PC-3 (cell line): Measurements from ENCODE around the gene RAB31. TPM values are rescaled to one million over a fixed set of nuclear protein-coding genes. Genes with fewer than 3 reads are reported as not detected.

Experiments used
- ATAC-seq: fragments of 200-7000 bp; cut with Tn5 transposase; 2 replicates; pipeline ENCODE4 v1.9.1; 2020; ENCODE audit warnings: mild to moderate bottlenecking, moderate library complexity
- BruUV-seq: library from RNA; stranded (reverse); fragments of 400-500 nt; replicated peaks from 2 replicates; lab custom pipeline; 2021; lab: Mats Ljungman, UMichigan
- CTCF ChIA-PET: fragments of 300-600 bp; sonication (Branson Sonifier 250); formaldehyde crosslinking; loops from one replicate; lab custom pipeline; 2022; ENCODE audit warnings: antibody characterized with exemption; lab: Charles Lee
- POLR2A ChIA-PET: fragments of 300-600 bp; sonication (Branson Sonifier 250); formaldehyde crosslinking; loops from one replicate; lab custom pipeline; 2022; ENCODE audit warnings: antibody characterized with exemption; ENCODE audit not compliant: unreplicated experiment; lab: Charles Lee
- DNase-seq: peaks from one replicate; pipeline ENCODE4 v3.0.0-alpha.2; 2015
- H2AFZ ChIP-seq: fragments of 300-600 bp; sonication (generic); 2 replicates; pipeline ENCODE4 v1.6.0; 2016; ENCODE audit warnings: antibody characterized with exemption, low read length
- H3F3A ChIP-seq: fragments of 300-600 bp; sonication (generic); one replicate; pipeline ENCODE4 v1.6.0; 2017; ENCODE audit warnings: antibody characterized with exemption, low read length, control low read depth, mild to moderate bottlenecking; ENCODE audit not compliant: unreplicated experiment
- H3K27ac ChIP-seq: fragments of 300-600 bp; sonication (generic); 2 replicates; pipeline ENCODE4 v1.5.1; 2016; ENCODE audit warnings: mild to moderate bottlenecking, low read length
- H3K27me3 ChIP-seq: fragments of 300-600 bp; sonication (generic); 2 replicates; pipeline ENCODE4 v1.6.1; 2016; ENCODE audit warnings: low read length, mixed read lengths
- H3K36me3 ChIP-seq: fragments of 300-600 bp; sonication (generic); 2 replicates; pipeline ENCODE4 v1.6.1; 2016; ENCODE audit warnings: low read depth, mixed run types, low read length, mixed read lengths
- H3K4me1 ChIP-seq: fragments of 300-600 bp; sonication (generic); 2 replicates; pipeline ENCODE4 v1.5.1; 2016; ENCODE audit warnings: low read length; ENCODE audit not compliant: insufficient read depth
- H3K4me2 ChIP-seq: fragments of 300-600 bp; sonication (generic); 2 replicates; pipeline ENCODE4 v1.6.0; 2016; ENCODE audit warnings: low read length
- H3K4me3 ChIP-seq: fragments of 300-600 bp; sonication (generic); 2 replicates; pipeline ENCODE4 v1.5.1; 2016; ENCODE audit warnings: mild to moderate bottlenecking, low read length, mixed read lengths
- H3K79me2 ChIP-seq: fragments of 300-600 bp; sonication (generic); 2 replicates; pipeline ENCODE4 v1.6.1; 2017; ENCODE audit warnings: low read length, mixed read lengths
- H3K9ac ChIP-seq: fragments of 300-600 bp; sonication (generic); 2 replicates; pipeline ENCODE4 v1.6.0; 2016; ENCODE audit warnings: mild to moderate bottlenecking, low read length
- H3K9me2 ChIP-seq: fragments of 300-600 bp; sonication (generic); replicated peaks from 2 replicates; pipeline ENCODE4 v1.6.1; 2016; ENCODE audit warnings: mixed run types, low read length, mixed read lengths
- H3K9me3 ChIP-seq: fragments of 300-600 bp; sonication (generic); 2 replicates; pipeline ENCODE4 v1.6.1; 2016; ENCODE audit warnings: low read length, mixed read lengths
- H4K20me1 ChIP-seq: fragments of 300-600 bp; sonication (generic); 2 replicates; pipeline ENCODE4 v1.6.1; 2016; ENCODE audit warnings: low read length, mixed read lengths
- CTCF ChIP-seq: fragments of 300-600 bp; sonication (generic); conservative IDR thresholded peaks from 2 replicates; pipeline ENCODE4 v1.5.1; 2017; ENCODE audit warnings: antibody characterized with exemption, low read depth, mild to moderate bottlenecking, low read length
- EZH2 ChIP-seq: fragments of 300-600 bp; sonication (generic); IDR thresholded peaks from one replicate; pipeline ENCODE4 v1.6.1; 2017; ENCODE audit warnings: antibody characterized with exemption, mild to moderate bottlenecking, low read length; ENCODE audit not compliant: unreplicated experiment
- EZH2phosphoT487 ChIP-seq: fragments of 300-600 bp; sonication (generic); IDR thresholded peaks from 2 replicates; pipeline ENCODE4 v1.6.1; 2018; ENCODE audit warnings: mild to moderate bottlenecking, antibody characterized with exemption, low read length, borderline replicate concordance
- intact Hi-C: fragments of 100-400 bp; cut with micrococcal nuclease; formaldehyde crosslinking; loops from 2 replicates; pipeline ENCODE4 v1.9.0; 2023
- total RNA-seq: library from RNA; depleted of rRNA; stranded (reverse); fragments of >200 nt; gene quantifications from 2 replicates; pipeline ENCODE4 v1.2.3, GENCODE V29; 2014

The RAB31 gene
- total RNA-seq, 1 experiment from 2014 or later: 3.8 TPM

GRCh38 chr18:9726936-9727335 lies 18.8 kb downstream of the RAB31 start:
- H4K20me1 ChIP-seq: no peaks in the 10 kb centered on the region
- intact Hi-C loops: no loop called here
- no peak for ATAC-seq

GRCh38 chr18:9730786-9731185 lies 22.7 kb downstream of the RAB31 start:
- DNase-seq (no peak), ATAC-seq (no peak)
- Histone ChIP-seq H3K9ac (no peak overlapping the region), H3K9me3 (no peaks in the 10 kb centered on the region), H3K36me3 (no peaks in the 10 kb centered on the region), H3K27me3 (no peaks in the 10 kb centered on the region), H3K4me2 (no peak overlapping the region), H2AFZ (no peak overlapping the region), H3K4me1 (peaks cover 19% of the 10 kb centered on the region), H3K4me3 (no peak overlapping the region), H3K9me2 (no peaks in the 10 kb centered on the region), H3F3A (no peaks in the 10 kb centered on the region), H3K27ac (0 out of 2 replicates have a peak overlapping the region, but pooled peaks have one; percentile 19), H4K20me1 (no peaks in the 10 kb centered on the region), H3K79me2 (no peaks in the 10 kb centered on the region)
- intact Hi-C loops: loop anchor here (10.0 kb wide), 1 partner anchor 794 kb away; the partner anchor contains the start of gene NAPG
- ChIA-PET CTCF (interaction anchor here (0.6 kb wide), 1 partner anchor 196 kb away, joined by 3 read pairs; no protein-coding TSS in a partner anchor), POLR2A (no interaction called here)
- no TSS peak for BruUV-seq
- TF ChIP-seq EZH2 (no peak), CTCF (no peak), EZH2phosphoT487 (no peak)

More at GRCh38 chr18:9726936-9727335, 18.8 kb downstream of the RAB31 start:
- Histone ChIP-seq H3K4me3 (no peak overlapping the region), H3K9ac (no peak overlapping the region), H3K4me1 (peaks cover 6% of the 10 kb centered on the region), H3K79me2 (no peaks in the 10 kb centered on the region), H3K27me3 (no peaks in the 10 kb centered on the region), H3K9me3 (no peaks in the 10 kb centered on the region), H2AFZ (no peak overlapping the region), H3K27ac (no peak overlapping the region), H3K4me2 (no peak overlapping the region), H3F3A (no peaks in the 10 kb centered on the region), H3K36me3 (no peaks in the 10 kb centered on the region), H3K9me2 (no peaks in the 10 kb centered on the region)
- DNase-seq: no peak
- POLR2A ChIA-PET: no interaction called here
- TF ChIP-seq CTCF (no peak), EZH2 (no peak), EZH2phosphoT487 (no peak)
- CTCF ChIA-PET: no interaction called here
- no TSS peak for BruUV-seq

GRCh38 chr18:9731380-9731779 lies 23.3 kb downstream of the RAB31 start:
- CTCF ChIA-PET: interaction anchor here (0.6 kb wide), 1 partner anchor 196 kb away, joined by 3 read pairs; no protein-coding TSS in a partner anchor
- DNase-seq (peak; percentile 77), ATAC-seq (peak; percentile 50)
- no peaks in the 10 kb centered on the region for H3K9me2 ChIP-seq
- 0 out of 2 replicates have a peak overlapping the region, but pooled peaks have one; percentile 19 for H3K27ac ChIP-seq
- no peak overlapping the region for H3K4me3 ChIP-seq
- H3K79me2 ChIP-seq: no peaks in the 10 kb centered on the region
- no peak for TF ChIP-seq EZH2
- no peak for TF ChIP-seq EZH2phosphoT487
- no peak for TF ChIP-seq CTCF
- no peaks in the 10 kb centered on the region for H3K27me3 ChIP-seq
- no peaks in the 10 kb centered on the region for H3K9me3 ChIP-seq
- no peak overlapping the region for H3K4me2 ChIP-seq
- no peaks in the 10 kb centered on the region for H3F3A ChIP-seq
- no peaks in the 10 kb centered on the region for H3K36me3 ChIP-seq
- H3K4me1 ChIP-seq: peaks cover 25% of the 10 kb centered on the region
- H2AFZ ChIP-seq: no peak overlapping the region
- BruUV-seq: no TSS peak
- intact Hi-C loops: loop anchor here (10.0 kb wide), 1 partner anchor 793 kb away; the partner anchor contains the start of gene NAPG
- POLR2A ChIA-PET: interaction anchor here (0.6 kb wide), 1 partner anchor 139 kb away, joined by 5 read pairs; no protein-coding TSS in a partner anchor
- H3K9ac ChIP-seq: no peak overlapping the region
- H4K20me1 ChIP-seq: no peaks in the 10 kb centered on the region
